C4-2B (cell line): ENCODE data around the gene DVL2.
"Not testable (repeated sequence)": the region's sequence is repeated elsewhere in the genome, so short reads cannot be mapped to it uniquely, and the experiment has no call there.

Source experiments
- CTCF ChIP-seq: fragments of 450-650 bp; conservative IDR thresholded peaks from 2 replicates; pipeline ENCODE4 v1.5.1; 2017; ENCODE audit warnings: mild to moderate bottlenecking
- ZFX ChIP-seq: fragments of 450-650 bp; IDR thresholded peaks from 2 replicates; pipeline ENCODE4 v1.6.1; 2017

- TF ChIP-seq CTCF, ZFX: not testable (repeated sequence)
These were observed 9.5 kb upstream of the DVL2 start for GRCh38 chr17:7243838-7244237.
